PC-9 (cell line): ENCODE results near the gene PHYKPL. TPM values are rescaled to one million over a fixed set of nuclear protein-coding genes. Genes with fewer than 3 reads are reported as not detected.

Experiments used
- BruUV-seq: library from RNA; stranded (reverse); fragments of 400-500 nt; replicated peaks from 2 replicates; lab custom pipeline; 2021; lab: Mats Ljungman, UMichigan
- CTCF ChIA-PET: fragments of 300-600 bp; sonication (Branson Sonifier 250); formaldehyde crosslinking; loops from one replicate; lab custom pipeline; 2022; ENCODE audit warnings: antibody characterized with exemption; lab: Charles Lee
- POLR2A ChIA-PET: fragments of 300-600 bp; sonication (Branson Sonifier 250); formaldehyde crosslinking; loops from one replicate; lab custom pipeline; 2022; ENCODE audit warnings: antibody characterized with exemption; ENCODE audit not compliant: unreplicated experiment; lab: Charles Lee
- DNase-seq, 2 experiments: peaks; one replicate each; pipeline versions ENCODE4 v3.0.0 to v3.0.0-alpha.2; 2015 to 2022; ENCODE audit warnings: mixed read lengths in 1 of 2
- H2AFZ ChIP-seq: fragments of 200-600 bp; sonication (generic); 2 replicates; pipeline ENCODE4 v1.8.1; 2017; ENCODE audit warnings: antibody characterized with exemption
- H3F3A ChIP-seq: fragments of 200-600 bp; sonication (generic); 2 replicates; pipeline ENCODE4 v1.8.1; 2017; ENCODE audit warnings: antibody characterized with exemption, mild to moderate bottlenecking, low read depth; ENCODE audit not compliant: insufficient read depth
- H3K27ac ChIP-seq: fragments of 200-600 bp; sonication (generic); 2 replicates; pipeline ENCODE4 v1.6.1; 2016; ENCODE audit warnings: mixed run types
- H3K27me3 ChIP-seq: fragments of 200-600 bp; sonication (generic); 2 replicates; pipeline ENCODE4 v1.6.1; 2016; ENCODE audit warnings: low read depth, mixed run types; ENCODE audit not compliant: insufficient read depth
- H3K36me3 ChIP-seq: fragments of 200-600 bp; sonication (generic); 2 replicates; pipeline ENCODE4 v1.6.1; 2016; ENCODE audit warnings: low read depth, mixed run types
- H3K4me1 ChIP-seq: fragments of 200-600 bp; sonication (generic); replicated peaks from 2 replicates; pipeline ENCODE4 v1.6.1; 2016; ENCODE audit warnings: mixed run types; ENCODE audit not compliant: insufficient read depth
- H3K4me2 ChIP-seq: fragments of 200-600 bp; sonication (generic); 2 replicates; pipeline ENCODE4 v1.6.1; 2017; ENCODE audit warnings: mixed run types
- H3K4me3 ChIP-seq: fragments of 200-600 bp; sonication (generic); 2 replicates; pipeline ENCODE4 v1.6.1; 2016; ENCODE audit warnings: mixed run types
- H3K79me2 ChIP-seq: fragments of 200-600 bp; sonication (generic); 2 replicates; pipeline ENCODE4 v1.6.1; 2017; ENCODE audit warnings: low read depth, mixed run types
- H3K9me2 ChIP-seq: fragments of 200-600 bp; sonication (generic); 2 replicates; pipeline ENCODE4 v1.8.1; 2017; ENCODE audit warnings: mild to moderate bottlenecking; ENCODE audit not compliant: insufficient read depth
- H3K9me3 ChIP-seq: fragments of 200-600 bp; sonication (generic); 2 replicates; pipeline ENCODE4 v1.8.1; 2016; ENCODE audit warnings: low read depth; ENCODE audit not compliant: insufficient read depth
- H4K20me1 ChIP-seq: fragments of 200-600 bp; sonication (generic); 2 replicates; pipeline ENCODE4 v1.8.1; 2017; ENCODE audit not compliant: insufficient read depth
- EZH2 ChIP-seq: fragments of 200-600 bp; sonication (generic); IDR thresholded peaks from 2 replicates; pipeline ENCODE4 v1.8.0; 2017; ENCODE audit warnings: antibody characterized with exemption, low read depth
- intact Hi-C: fragments of 100-400 bp; cut with micrococcal nuclease; formaldehyde crosslinking; loops from one replicate; pipeline ENCODE4 v1.10.0; 2022; ENCODE audit not compliant: unreplicated experiment
- total RNA-seq: library from RNA; stranded (reverse); gene quantifications from 2 replicates; pipeline ENCODE4 v1.2.3, GENCODE V29; 2021
- TF ChIP-seq, protein P1 (sequence below): fragments of 200-600 bp; sonication (generic); conservative IDR thresholded peaks from 2 replicates; pipeline ENCODE4 v1.6.1; 2017; ENCODE audit warnings: mixed run types, antibody characterized with exemption, mild to moderate bottlenecking, moderate library complexity

Gene PHYKPL
- total RNA-seq, 1 experiment from 2014 or later, result 73.7 TPM

DNA sequence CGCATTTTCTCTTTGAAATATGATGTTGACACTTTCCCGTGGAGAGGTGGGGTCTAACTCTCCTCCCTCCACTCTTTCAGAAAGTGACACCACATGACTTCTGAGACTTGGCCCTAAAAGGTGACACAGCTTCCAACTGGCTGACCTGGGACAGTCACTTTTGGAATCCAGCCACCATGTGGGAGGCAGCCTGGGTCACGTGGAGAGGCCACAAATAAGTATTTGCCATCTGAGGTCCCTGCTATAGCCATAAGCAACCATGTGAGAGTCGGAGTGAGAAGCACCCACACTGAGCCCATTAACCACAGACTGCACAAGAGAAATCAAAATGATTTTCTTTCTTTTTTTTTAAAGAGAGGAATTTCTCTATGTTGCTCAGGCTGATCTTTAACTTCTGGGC lies 4.1 kb upstream of the PHYKPL start:
- H3K27me3 ChIP-seq, result peaks cover 6% of the 10 kb centered on the region; the same call in 1 of the 2 replicates
- peaks cover 7% of the 10 kb centered on the region; the same call in 1 of the 2 replicates for H3K4me1 ChIP-seq
- no TSS peak for BruUV-seq
- no peak overlapping the region for H3K27ac ChIP-seq
- H4K20me1 ChIP-seq, result no peaks in the 10 kb centered on the region
- peaks cover 19% of the 10 kb centered on the region for H3F3A ChIP-seq
- CTCF ChIA-PET, result interaction anchor here (0.6 kb wide), 1 partner anchor 15 kb away, joined by 3 read pairs; no protein-coding TSS in a partner anchor
- TF ChIP-seq, protein P1, sequence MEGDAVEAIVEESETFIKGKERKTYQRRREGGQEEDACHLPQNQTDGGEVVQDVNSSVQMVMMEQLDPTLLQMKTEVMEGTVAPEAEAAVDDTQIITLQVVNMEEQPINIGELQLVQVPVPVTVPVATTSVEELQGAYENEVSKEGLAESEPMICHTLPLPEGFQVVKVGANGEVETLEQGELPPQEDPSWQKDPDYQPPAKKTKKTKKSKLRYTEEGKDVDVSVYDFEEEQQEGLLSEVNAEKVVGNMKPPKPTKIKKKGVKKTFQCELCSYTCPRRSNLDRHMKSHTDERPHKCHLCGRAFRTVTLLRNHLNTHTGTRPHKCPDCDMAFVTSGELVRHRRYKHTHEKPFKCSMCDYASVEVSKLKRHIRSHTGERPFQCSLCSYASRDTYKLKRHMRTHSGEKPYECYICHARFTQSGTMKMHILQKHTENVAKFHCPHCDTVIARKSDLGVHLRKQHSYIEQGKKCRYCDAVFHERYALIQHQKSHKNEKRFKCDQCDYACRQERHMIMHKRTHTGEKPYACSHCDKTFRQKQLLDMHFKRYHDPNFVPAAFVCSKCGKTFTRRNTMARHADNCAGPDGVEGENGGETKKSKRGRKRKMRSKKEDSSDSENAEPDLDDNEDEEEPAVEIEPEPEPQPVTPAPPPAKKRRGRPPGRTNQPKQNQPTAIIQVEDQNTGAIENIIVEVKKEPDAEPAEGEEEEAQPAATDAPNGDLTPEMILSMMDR, result no peak
- TF ChIP-seq EZH2, result no peak
- H3K4me2 ChIP-seq, result no peak overlapping the region
- POLR2A ChIA-PET, result no interaction called here
- no peaks in the 10 kb centered on the region for H3K9me3 ChIP-seq
- peaks cover 3% of the 10 kb centered on the region; the same call in 1 of the 2 replicates for H3K79me2 ChIP-seq
- intact Hi-C loops, result loop anchor here (10.0 kb wide), 2 partner anchors 388 to 1258 kb away; partner anchors contain the start of gene CLK4
- DNase-seq, result no peak
- no peaks in the 10 kb centered on the region for H3K9me2 ChIP-seq
- H3K36me3 ChIP-seq, result no peaks in the 10 kb centered on the region
- no peak overlapping the region for H3K4me3 ChIP-seq
- no peak overlapping the region for H2AFZ ChIP-seq

DNA sequence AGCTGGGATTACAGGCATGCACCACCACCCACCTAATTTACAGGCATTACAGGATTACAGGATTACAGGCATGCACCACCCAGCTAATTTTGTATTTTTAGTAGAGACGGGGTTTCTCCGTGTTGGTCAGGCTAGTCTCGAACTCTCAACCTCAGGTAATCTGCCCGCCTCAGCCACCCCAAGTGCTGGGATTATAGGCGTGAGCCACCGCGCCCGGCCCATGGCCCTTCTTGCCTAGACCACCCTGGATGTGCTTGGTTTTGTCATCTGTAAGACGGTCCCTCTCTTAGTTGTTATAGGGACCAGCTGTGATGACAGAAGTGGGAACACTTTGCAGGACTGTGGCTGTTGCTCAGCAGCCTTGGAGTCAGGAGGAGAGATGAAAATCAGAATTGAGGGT lies 3.5 kb upstream of the PHYKPL start:
- Histone ChIP-seq H3K4me3 (no peak overlapping the region), H2AFZ (no peak overlapping the region), H3K27me3 (no peaks in the 10 kb centered on the region; the same call in 1 of the 2 replicates), H3K79me2 (peaks cover 8% of the 10 kb centered on the region), H3K9me3 (no peaks in the 10 kb centered on the region), H3K4me1 (peaks cover 9% of the 10 kb centered on the region), H4K20me1 (no peaks in the 10 kb centered on the region), H3K4me2 (no peak overlapping the region), H3F3A (peaks cover 19% of the 10 kb centered on the region), H3K27ac (no peak overlapping the region), H3K9me2 (no peaks in the 10 kb centered on the region), H3K36me3 (no peaks in the 10 kb centered on the region)
- peak in 1 of 2 experiments; percentile 11 for DNase-seq
- ChIA-PET POLR2A (no interaction called here), CTCF (no interaction called here)
- no TSS peak for BruUV-seq
- TF ChIP-seq, protein P1, result no peak
- no peak for TF ChIP-seq EZH2
- intact Hi-C loops, result loop anchor here (10.0 kb wide), 2 partner anchors 389 to 1259 kb away; partner anchors contain the start of gene CLK4

DNA sequence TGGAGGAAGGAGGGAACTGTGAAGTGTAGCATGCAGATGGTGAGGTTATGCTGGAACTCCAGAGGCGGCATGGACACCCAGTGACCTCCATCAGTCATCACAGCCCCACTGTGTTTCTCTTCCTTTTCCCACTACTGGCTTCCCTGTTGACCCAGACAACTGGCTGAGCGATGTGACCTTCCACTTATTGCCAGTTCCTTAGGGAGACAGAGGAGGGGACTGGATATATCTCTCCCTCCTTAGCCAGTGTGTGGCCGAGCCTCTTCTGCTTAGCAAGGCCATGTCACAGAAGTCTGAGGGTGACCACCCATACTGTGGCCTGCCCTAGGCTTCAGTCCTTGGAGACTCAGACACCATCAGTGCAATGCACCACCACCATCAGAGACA lies 3.0 kb upstream of the PHYKPL start:
- H3K4me1 ChIP-seq, result peaks cover 14% of the 10 kb centered on the region
- no peak overlapping the region for H3K4me2 ChIP-seq
- DNase-seq, result peak in 1 of 2 experiments; percentile 15
- ChIA-PET CTCF (no interaction called here), POLR2A (no interaction called here)
- intact Hi-C loops, result loop anchor here (10.0 kb wide), 2 partner anchors 389 to 1259 kb away; partner anchors contain the start of gene CLK4
- no peak overlapping the region for H3K4me3 ChIP-seq
- peaks cover under 1% of the 10 kb centered on the region; the same call in 1 of the 2 replicates for H3K36me3 ChIP-seq
- H3K79me2 ChIP-seq, result peaks cover 14% of the 10 kb centered on the region
- no TSS peak for BruUV-seq
- peaks cover 19% of the 10 kb centered on the region for H3F3A ChIP-seq
- H4K20me1 ChIP-seq, result no peaks in the 10 kb centered on the region
- no peak overlapping the region for H2AFZ ChIP-seq
- no peaks in the 10 kb centered on the region for H3K27me3 ChIP-seq
- no peak overlapping the region for H3K27ac ChIP-seq
- H3K9me2 ChIP-seq, result no peaks in the 10 kb centered on the region
- TF ChIP-seq, protein P1, result no peak
- TF ChIP-seq EZH2, result no peak
- no peaks in the 10 kb centered on the region for H3K9me3 ChIP-seq
